Activated CD8-positive, alpha-beta memory T cell treated with anti-CD3 and anti-CD28 coated beads for 4 hours (primary cell): Measurements from ENCODE around the gene TAOK1.

Experiments used
- DNase-seq, 2 donors: peaks; one replicate each; pipeline ENCODE4 v3.0.0-alpha.2; 2020; ENCODE audit warnings: low read depth in 2 of 2

Gene TAOK1

DNA sequence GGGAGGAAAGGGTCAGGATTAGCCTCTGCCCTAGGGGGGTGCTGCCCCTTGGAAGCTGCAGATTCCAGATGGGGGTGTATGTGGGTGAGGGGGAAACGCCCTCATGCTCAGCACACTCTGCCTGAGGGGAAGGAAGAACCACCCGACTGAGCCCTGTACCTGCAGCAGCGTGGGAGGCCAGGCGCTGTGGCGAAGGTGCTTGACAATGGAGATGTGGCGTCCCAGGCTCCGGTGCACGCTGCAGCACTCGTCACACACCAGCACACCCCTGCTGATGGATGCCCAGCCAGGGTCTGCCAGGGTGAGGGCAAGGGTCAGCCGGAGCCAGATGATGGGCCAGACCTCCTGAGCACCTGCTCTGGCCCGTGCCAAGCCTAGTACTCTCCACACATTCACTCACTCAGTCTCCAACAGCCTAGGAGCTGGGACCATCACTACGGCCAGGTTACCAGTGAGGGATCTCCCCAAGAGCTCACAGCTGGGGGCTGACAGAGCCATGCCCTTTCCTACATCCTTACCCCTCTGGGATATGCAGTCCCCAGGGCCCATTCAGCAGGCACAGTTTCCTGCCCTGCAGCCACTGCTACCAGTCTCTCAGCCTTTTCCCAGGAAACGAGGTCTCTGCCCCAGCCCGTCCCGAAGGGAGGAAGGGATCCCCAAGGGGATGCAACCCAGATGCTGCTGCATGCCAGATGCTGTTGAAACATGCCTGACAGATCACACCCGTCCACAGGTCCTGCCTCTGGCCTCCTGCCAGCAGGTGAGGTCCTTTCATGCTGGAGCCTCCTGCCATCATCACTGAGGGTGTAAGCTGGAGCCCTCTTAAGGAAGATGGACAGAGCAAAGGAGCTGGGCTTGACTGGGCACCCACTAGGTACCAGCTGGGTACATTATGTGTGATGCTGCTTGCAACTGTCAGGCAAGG is 193.4 kb downstream of the TAOK1 start:
- DNase-seq, result no peak

DNA sequence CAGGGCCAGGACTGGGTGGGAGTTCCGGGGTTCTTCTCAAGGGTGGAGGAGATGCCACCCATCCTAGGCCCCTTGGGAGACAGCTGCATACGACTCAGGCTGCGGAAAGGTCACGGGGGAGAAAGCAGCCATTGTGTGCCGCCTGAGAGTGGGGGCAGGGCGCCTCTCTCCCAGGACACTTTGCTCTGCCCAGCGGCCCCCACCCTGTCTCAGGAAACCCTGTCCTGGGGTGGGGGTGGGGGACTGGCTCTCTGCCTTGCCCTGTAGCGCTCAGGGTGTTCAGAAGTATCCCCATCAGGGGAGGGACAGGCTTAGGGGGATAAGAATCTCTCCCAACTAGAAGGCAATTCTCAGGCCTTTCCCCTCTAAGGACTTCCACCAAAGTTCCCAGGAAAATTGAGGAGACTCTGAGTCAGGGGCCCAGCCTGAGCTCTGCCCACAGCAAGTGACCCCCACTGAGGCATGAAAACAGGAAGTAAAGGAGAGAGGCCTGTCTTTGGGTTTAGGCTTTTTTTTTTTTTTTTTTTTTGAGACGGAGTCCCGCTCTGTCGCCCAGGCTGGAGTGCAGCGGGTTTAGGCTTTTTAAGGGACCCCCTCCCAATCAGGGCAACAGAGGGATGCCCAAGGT is 194.4 kb downstream of the TAOK1 start:
- no peak for DNase-seq

DNA sequence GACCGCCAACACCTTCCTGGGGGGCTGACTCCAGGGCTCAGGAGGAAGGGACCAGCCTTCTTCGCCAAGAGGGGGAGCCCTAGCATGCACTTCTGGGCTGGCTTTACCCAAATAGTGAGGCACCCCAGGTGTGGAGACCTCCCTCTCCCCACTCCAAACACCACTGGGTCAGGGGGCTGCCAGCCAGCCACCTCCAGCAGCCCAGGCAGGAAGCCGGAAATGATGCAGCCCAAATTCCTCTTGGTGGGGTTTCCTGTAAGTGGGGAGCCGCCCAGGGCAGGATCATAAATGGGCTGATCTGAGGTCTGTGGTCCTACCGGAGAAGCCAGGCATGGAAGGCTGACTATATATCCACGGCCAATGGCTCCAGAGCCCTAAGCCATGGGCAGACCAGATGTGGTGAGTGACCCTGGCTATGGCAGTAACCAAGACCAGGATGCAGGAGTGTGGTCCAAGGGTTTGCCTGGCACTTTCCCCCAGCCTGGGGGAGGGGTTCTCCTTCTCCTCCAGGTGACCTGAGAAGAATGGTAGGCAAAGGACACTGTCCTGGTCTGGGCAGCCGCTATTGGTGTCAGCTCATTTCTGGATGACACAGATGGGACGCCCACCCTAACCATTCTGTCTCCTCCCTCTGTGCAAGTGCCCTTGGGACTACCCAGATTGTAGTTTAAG is 195.1 kb downstream of the TAOK1 start:
- DNase-seq, result no peak

DNA sequence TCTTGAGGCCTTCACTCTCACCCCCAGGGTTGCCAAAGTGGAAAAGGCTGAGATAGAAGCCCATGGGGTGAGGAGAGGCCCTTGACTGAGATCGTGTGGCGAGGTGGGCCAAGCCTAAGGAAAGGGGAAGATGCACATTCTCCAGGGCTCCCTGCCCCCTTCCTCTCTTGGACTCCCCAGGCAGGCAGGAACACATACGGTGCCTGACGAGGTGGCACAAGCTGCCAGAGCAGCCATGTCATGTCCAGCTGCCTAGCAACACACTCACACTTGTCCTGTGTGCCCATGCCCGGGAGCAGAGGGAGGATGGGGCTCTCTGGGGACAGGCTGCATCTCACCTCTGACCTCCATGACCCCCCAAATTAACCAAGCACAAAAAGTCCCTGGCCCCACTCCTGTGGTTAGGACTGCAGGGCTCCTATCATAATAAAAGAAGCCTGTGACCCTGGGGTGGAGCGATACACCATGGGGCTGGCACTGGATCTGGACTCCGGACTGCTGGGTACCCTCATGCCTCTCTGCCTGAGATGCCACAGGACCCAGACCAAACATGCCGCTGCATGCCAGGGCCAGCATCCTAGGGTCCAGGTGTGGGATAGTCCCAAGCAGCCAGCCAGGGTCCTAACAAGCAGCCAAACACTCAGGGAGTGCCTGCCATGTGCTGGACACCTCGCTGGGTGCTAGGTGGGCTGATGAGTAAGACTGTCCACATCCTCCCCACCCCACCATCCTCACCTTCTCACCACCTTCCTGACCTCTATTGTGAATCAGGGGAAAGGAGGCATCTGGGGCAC is 196.7 kb downstream of the TAOK1 start:
- no peak for DNase-seq

DNA sequence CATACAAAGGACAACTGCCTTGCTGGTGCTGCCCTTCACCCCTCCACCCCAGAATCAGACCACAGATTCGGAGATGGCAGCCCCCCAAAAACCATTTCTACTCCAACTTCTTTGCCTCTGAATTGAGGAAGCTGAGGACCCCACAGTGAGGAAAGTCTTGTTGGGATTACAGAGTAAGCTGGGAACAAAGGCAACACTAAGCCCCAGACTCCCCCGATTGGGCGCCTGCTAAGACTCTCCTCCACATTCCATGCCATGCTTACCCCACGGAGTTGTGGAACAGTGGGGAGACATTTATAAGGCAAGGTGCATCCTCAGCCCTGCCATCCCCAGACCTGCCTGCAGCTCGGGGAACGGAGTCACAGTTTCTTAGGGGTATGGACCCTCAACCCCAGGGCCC is 197.4 kb downstream of the TAOK1 start:
- DNase-seq, result no peak

DNA sequence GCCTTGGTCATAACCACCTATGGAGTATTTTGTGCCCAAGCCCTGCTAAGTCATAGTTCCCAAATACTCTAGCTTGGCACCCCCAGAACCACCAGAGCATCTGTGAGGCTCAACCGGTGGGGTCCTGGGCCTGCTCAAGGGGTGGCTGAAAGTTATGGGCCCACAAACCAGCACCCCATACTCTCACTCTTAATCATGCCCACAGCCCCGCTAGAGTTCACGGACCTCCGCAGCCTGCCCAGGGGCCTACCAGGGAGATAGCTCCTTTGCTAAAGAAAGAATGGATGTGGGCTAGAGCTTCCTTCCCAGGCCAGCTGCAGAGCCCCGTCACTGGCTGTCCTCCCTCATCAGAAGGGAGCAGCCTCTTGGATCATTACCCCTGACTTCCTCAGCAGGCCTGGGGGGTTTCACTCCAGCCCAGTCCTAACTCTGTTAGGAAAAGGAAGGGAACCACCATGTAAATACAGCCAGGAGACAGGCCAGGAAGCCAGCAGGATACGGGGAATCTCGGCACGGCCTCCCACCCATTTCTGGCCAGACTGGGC is 197.9 kb downstream of the TAOK1 start:
- DNase-seq, result no peak

DNA sequence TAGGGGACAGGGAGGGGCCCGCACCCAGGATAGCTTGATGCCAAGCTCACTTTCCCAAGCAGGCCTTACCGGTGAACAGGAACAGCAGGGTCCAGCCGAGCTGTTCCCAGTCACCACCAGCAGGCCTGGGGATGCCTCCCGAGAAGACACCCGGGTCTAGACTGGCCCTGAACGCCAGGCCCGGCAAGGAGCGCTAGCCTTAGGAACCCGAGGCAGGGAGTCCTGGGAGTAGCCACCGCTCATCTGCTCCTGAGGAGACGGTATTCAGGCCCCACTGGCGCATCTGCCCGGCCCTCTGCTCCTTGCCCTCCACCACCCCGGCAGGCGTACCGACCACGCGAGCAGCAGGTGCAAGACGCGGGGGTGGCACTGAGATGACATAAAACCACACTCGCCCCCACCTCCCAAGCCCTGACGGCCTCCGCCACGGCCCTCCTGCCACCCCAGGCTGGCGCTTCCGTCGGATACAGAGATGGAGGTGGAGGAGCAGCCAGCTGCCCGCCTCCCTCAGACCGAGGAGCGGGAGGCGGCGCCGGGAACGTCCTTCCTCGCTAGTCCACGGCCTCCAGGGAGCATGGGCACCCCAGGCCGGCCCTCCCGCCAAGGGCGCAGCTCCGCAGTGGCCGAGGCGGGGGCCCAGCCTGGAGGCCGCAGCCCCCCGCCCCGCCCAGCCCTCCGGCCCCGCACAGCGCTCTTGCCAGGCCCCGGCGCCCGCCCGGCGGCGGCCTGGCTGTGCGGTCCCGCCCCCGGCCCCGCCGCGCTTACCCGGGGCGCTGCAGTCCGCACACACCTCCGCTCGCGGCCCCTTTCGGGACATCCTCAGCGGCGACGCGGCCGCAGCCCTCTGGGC is 198.6 kb downstream of the TAOK1 start:
- peak; percentile 61 to 65 for DNase-seq

DNA sequence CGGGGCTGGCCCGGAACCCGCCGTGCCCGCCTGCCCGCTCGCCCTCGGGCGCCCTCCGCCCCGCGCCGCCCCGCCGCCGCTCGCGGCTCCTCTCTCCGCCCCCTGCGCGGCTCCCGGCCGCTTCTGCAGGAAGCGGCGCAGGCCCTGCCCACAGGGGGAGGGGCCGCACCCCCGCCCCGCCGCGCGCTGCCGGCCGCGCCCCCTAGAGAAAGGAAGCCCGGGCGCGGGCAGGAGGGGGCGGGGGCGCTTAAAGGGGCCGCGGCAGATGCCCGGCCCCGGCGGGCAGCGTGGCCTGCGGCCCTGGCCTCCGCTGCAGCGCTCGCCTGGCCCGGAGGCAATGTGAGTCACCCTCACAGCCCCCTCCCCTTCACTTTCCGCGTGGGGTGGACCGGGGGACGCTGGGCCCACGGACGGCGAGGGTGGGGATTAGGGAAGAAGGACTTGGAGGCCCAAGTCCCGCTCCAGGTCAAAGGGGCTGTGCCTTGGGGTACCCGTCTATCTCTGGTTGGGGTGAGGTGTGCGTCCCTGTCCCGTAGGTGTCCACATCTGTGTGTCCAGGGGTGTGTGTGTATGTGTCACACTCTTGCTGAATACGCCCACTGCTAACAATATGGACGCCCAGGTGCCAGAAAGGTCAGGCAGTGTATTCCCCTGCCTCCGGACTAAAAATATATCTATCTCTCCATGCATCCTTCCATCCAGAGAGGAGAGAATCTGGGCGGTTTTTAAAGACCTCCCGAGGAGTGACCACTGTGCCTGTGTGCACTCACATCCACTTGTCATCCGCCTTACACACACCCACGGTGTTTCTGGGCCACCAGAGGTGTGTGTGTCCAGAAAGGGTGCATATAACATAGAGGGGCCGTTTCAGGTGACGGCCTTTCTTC is 199.6 kb downstream of the TAOK1 start, which contains the start of gene GIT1:
Gene GIT1 (minus strand): TSS at position 125 of the 887 bp plus-strand sequence. CDS start 270 bp downstream, outside the sequence.
- DNase-seq, result peak; percentile 69 to 75

DNA sequence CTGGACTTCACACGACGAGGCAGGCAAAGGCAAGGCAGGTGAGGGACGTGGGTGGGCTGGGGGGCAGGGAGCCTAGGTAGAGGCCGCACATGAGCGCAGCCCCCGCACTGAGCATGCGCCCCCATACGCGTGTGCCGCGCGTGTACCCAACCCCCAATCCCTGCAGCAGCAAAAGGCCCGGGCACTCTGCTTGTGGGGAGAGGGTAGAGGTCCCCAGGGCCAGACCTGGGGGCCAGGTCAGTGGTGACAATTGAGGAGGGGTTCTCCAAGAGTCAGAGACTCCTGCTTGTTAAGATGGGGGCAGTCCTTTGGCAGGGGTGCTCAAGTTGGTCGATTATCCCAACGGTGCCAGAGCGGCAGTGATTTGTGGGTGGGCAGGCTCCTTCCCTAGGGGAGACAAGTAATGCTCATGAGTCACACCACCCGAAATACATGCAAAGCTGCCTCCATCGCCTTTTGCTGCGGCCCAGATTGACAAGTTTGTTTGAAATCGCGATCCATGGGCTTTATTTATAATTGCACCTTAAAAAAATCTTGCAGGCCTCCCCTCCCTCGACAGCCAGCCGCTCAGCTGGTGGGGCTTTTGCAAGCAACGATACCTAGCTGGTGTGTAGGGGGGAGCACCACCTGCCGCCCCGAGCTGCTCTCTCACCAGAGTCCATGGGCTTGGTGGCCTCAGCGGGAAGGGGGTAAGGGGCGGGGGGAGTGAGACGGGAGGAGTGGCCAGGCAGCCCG is 200.4 kb downstream of the TAOK1 start:
- no peak for DNase-seq

DNA sequence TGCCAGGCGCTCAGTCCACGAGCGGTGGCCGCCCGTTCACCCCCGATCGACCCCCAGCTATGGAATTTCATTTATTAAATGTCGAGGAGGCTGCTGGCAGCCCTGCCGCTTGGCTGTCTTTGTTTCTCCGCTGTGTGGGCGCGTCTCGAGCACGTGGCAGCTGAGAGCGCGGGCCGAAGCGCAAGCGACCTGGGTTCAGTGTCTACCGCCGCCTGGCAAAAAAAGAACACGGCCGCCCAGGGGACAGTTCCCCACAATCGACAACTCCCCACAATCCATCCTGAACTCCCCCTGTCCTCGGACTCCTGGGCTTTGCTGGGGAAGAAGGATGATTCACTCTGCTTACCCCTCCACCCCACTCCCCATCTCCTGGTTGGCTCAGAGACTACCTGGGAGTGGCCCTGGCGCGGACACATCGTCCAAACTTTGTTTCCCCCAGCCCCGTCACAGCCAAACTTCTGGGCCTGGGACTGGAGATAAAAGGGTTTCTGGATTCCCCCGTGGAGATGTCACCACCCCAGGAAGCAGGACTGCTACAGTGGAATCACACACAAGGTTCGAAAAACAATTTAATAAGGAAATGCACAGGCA is 201.1 kb downstream of the TAOK1 start:
- DNase-seq, result no peak

DNA sequence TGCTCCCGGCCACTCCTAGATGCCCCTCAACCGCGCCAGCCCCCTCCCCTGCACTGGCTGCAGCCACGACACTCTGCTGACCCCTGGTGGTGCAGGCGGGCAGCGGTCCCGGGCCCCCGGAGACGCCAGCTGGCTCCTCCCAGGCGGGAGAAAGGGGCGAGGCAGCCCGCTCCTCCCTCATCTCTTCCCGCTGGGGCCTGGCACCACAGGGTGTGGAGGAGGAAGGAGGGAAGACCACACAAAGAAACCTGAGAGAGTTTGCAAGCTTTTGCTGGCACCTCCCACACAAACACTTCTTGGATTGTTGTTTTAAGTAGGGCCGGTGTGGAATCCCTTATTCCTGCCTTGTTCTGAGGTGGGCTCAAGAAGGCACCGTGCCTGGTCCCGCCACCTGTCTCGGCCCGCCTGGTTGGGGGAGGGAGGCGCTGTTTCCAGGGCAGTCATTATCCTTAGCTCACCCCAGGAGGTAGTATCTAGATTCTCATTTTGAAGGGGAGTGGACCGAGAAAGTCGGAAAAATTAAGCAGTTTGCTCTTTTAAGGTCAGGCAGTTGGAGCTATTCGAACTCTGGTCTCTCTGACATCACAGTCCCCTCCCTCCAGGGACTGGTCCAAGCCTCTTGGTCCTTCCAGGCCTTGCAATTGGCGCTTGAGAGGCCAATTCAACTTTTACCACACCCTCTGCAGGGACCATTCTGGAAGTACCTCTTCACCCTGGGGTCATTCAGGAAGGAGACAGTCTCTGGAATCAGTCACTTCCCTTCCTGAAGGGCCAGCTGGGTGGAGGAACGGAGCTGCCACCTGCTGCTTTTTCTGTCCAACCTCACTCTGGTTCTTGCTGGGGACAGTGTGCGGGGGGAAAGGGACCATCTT is 201.8 kb downstream of the TAOK1 start:
- DNase-seq, result no peak

DNA sequence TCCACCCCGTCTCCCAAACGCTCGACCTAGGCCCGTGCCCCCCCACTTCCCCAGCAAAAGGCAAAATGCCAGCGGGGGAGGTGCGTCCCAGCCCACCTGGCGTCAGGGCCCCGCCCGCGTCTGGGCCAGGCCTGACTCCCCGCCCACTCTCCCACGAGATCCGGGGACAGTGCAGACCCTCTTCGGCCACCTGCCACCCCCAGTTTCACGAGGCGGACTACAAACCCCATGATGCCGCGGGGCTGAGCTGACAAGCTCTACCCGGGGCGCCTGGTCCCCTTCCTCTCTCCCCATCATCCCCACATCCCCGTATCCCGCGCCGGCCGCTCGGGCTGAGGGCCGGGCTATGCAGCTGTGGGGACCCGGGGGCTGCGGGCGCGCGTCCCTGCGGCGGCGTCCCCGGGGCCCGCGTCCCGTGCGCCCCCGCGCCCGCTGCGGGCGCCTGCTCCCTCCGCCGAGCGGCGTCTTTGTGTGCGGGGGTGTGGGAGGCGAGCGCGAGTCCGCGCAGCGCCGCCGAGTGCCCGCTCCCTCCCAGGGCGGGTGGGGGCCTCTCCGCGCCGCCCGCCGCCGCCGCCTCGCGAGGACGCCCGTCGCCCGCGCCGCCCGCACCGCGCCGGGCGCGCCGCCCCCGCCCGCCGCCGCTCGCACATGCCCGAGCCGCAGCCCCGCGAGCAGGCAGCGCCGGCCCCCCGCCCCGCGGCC is 202.8 kb downstream of the TAOK1 start, which contains the start of gene ANKRD13B:
Gene ANKRD13B (plus strand): TSS at position 283 of the 702 bp plus-strand sequence. CDS start 490 bp downstream, outside the sequence.
- DNase-seq, result no peak

DNA sequence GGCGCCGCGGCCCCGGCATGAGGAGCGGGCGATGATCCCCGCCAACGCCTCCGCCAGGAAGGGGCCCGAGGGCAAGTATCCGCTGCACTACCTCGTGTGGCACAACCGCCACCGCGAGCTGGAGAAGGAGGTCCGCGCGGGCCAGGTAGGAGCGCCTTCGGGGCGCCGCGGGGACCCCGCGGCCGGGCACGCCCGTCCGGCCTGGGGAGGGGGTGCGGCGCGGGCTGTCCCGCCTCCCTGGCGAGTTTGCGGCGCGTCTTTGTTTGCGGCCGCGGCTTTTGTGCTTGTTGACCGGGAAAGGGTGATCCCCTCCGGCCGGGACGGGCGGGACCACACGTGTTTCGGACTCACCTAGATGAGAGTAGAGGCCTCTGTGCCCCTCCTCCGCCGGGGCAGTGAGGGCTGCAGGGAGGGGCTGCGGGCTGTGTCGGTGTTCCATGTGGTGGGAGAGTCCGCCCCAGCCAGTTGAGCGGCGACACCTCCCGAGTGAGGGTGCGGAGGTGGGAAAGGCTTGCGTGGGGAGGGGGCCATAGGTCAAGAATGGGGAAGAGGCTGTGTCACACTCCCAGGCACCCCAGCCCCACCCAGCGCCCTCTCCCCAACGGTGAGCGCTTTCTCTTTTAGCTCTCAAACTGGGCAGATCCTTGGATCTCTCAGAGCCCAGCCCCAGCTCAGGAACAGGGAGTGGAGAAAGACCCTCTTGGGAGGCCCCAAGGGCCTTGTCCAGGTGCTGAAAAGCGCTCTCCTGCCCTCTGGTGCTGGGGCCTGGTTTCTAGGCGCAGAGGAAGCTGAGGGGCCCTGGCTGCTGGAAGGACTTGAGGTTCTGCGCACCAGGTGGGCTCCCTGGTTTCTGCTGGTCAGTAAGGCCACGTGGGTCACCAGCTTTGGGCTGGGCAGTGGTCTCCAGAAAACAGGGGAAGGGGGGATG is 203.7 kb downstream of the TAOK1 start:
- DNase-seq, result no peak

DNA sequence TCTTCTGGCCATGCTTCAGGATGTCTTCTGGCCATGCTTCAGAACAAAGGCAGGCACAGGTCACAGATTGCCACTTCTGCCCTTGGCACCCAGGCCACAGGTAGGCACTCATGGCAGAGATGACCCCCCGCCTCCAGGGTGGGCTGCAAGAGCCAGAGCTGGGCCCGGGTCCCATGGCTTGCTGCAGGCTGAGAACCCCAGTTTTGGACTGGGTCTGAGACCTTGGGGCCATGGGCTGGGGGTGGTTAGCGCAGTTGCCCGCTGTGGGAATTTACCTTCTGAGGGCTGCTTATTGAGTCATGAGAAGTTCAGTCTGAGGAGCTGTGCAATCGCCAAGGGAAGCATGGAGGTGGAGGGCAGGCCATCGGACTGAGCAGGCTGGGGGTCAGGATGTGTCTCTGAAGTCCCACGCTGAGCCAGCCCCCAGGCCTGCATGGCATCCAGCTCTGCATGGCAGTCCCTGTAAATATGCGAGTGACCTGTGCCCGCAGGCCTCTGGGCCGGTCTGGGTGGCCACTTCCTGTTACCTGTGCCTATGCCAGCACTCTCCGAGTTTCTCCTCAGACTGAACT is 204.4 kb downstream of the TAOK1 start:
- no peak for DNase-seq
